HT1080 (cell line): ENCODE data around the gene MTMR11. TPM values are rescaled to one million over a fixed set of nuclear protein-coding genes. Genes with fewer than 3 reads are reported as not detected.
A peak's percentile ranks its signal among the peaks of the same experiment; 100 is the strongest.
"Not testable (repeated sequence)": the region's sequence is repeated elsewhere in the genome, so short reads cannot be mapped to it uniquely, and the experiment has no call there.

Source experiments
- DNase-seq: peaks from one replicate; pipeline ENCODE4 v3.0.0-alpha.2; 2015; ENCODE audit warnings: low read depth
- polyA plus RNA-seq, 2 experiments: library from polyadenylated mRNA; depleted of rRNA; stranded (reverse); fragments of >200 nt; gene quantifications; 2 replicates each; pipeline ENCODE4 v1.2.3, GENCODE V29; 2015
- total RNA-seq: library from RNA; depleted of rRNA; stranded (reverse); fragments of >200 nt; shearing (Covaris generic); gene quantifications from 2 replicates; pipeline ENCODE4 v1.2.3, GENCODE V29; 2014; rRNA removed

The MTMR11 gene, protein sequence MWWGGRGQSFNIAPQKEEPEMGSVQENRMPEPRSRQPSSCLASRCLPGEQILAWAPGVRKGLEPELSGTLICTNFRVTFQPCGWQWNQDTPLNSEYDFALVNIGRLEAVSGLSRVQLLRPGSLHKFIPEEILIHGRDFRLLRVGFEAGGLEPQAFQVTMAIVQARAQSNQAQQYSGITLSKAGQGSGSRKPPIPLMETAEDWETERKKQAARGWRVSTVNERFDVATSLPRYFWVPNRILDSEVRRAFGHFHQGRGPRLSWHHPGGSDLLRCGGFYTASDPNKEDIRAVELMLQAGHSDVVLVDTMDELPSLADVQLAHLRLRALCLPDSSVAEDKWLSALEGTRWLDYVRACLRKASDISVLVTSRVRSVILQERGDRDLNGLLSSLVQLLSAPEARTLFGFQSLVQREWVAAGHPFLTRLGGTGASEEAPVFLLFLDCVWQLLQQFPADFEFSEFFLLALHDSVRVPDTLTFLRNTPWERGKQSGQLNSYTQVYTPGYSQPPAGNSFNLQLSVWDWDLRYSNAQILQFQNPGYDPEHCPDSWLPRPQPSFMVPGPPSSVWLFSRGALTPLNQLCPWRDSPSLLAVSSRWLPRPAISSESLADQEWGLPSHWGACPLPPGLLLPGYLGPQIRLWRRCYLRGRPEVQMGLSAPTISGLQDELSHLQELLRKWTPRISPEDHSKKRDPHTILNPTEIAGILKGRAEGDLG
- 38.2 and 60.8 TPM in 2 replicates for total RNA-seq
- polyA plus RNA-seq (2015; cell fraction: cytosol; rRNA removed), result 90.4 and 91.1 TPM in 2 replicates
- polyA plus RNA-seq (2015; cell fraction: nucleus; rRNA removed), result 165 and 169 TPM in 2 replicates

DNA sequence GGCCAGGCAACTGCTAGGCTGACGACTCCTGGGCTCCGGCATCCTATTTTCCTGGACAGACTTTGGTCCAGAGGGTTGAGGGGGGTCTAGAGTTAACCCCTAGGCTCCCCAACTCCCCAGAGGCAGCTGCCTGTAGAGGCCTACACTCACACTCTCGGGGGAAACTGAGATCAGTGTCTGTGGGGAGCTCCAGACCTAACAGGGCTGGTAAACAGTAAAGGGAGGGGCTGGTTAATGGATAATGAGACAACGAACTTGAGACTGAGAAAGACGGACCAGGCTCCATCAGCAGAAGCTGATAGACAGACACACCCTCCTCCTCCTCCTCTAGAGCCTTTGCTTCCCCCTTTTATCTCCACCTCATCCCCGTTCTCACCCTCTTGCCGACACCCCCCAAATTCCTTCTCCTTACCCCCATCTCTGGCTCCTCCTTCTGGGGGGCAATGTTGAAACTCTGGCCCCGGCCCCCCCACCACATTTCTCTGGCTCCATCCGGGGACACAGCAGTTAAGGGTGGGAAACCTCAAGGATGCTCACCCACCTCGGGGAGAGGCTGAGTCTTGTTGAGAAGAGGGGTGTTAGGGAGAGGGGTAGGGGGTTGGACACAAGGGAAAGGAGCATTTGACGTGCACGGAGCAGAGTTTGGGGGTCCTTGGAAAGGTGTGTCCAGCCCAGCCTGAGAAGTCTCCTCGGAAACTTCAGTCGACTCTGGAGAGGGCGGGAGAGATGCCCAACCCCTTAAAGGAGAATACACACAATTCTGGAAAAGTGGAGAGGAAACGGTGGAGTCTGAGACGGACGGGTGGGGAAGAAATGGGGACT, at the start of gene MTMR11:
MTMR11 (minus strand) TSS at position 710 of the 822 bp plus-strand sequence; CDS start at position 478, 232 bp downstream.
- DNase-seq, result peak; percentile 31

- no peak for DNase-seq
Observed at GRCh38 chr1:149979972-149980540, 43.4 kb upstream of the MTMR11 start.

GRCh38 chr1:149979245-149979971, 42.7 kb upstream of the MTMR11 start:
- DNase-seq, result peak; percentile 43

DNA sequence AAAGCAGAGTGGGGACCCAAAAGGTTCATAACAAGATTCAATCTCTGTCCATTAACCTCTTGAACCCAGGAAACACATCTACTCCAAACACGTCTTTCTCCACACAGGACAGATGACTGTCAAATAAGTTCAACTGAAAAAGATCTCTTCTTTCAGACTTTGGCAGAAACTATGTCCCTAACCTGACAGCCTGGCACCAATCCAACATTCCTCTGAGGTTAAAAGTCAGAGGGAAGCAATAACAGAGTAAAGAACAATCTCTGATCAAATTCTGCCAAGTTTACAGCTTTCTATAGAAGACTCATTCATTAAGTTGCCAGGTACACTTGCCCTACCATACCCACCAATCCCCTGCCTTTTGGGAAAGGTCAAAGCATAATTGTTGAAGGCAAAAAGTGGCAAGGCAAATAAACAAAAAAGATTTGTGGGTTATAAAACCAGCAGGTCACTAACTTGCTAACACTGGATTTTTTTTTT, 41.9 kb upstream of the MTMR11 start:
- peak; percentile 32 for DNase-seq

GRCh38 chr1:149977345-149977744, 40.7 kb upstream of the MTMR11 start:
- DNase-seq, result no peak

DNA sequence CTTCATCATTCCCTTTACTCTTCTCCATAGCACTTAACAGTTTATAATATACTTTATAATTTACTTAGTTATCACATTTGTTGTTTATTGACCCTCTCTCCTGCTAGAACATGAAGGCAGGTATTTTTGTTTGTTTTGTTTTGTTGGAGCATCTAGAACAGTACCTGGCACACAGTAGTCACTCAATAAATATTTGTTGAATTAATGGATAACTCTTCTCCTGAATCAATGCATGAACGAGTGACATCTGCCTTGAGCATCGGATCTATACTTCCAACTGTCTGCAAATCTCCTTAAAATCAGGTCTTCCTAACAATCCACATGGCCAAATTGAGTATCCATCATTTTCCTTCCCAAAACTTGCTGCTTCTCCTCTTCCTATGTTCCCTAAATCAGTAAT, 35.9 kb upstream of the MTMR11 start:
- no peak for DNase-seq

GRCh38 chr1:149967646-149968045, 31.0 kb upstream of the MTMR11 start:
- DNase-seq, result no peak

DNA sequence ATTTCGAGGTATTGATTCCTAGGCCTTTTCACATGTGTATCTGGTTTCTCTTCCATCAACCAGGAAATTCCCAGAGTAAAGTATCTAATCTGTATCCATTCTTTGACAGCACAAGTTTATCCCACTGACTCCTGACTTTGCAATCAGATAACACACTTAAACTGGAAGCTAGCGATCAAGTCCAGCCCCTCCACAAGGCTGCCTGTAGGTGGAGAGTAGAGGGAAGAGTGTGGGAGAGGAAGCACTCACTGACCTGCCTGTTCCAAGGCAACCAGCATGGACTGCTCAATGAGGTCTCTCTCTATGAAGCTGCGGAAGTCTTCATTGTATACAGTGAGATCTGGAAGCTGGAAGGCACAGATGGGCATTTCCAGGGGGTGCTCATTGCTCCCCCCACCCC, 30.4 kb upstream of the MTMR11 start:
- no peak for DNase-seq

DNA sequence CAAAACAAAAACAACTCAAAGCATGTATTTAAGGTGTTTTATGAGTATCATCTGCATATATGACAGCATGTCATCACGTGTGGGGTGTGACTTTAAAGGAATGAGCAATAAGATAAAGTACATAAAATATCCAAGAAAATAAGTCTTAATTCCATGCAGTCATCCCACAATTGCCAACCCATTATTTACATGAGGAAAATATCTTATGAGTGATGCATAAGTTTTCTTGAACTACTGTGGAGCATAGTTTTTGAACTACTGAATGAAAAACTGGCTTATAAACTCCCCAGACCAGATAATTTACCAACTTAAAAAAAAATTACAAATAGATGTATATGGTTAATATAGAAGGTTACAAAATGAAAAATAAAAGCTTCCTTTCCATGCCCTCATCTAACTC, 29.7 kb upstream of the MTMR11 start:
- no peak for DNase-seq

DNA sequence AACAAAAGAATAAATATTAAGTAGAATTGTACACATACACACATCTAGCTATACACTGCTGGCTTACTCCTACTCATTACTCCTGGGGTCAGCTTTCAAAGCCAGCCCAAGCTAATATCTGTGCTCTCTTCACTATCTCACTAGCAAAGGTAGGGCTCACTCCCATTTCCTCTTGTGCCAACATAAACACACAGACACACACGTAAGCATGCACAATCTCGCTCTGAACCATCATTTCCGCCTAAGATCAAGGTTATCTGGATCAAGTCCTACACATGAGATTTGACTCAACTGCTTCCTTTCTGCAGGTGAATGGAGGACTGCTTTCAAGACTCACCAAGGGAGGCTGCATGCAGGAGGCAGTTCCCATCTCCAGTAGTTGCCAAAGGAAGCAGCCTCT, 28.8 kb upstream of the MTMR11 start:
- no peak for DNase-seq

GRCh38 chr1:149963358-149963757, 26.7 kb upstream of the MTMR11 start:
- no peak for DNase-seq

- no peak for DNase-seq
Observed at GRCh38 chr1:149962736-149963135, 26.1 kb upstream of the MTMR11 start.

DNA sequence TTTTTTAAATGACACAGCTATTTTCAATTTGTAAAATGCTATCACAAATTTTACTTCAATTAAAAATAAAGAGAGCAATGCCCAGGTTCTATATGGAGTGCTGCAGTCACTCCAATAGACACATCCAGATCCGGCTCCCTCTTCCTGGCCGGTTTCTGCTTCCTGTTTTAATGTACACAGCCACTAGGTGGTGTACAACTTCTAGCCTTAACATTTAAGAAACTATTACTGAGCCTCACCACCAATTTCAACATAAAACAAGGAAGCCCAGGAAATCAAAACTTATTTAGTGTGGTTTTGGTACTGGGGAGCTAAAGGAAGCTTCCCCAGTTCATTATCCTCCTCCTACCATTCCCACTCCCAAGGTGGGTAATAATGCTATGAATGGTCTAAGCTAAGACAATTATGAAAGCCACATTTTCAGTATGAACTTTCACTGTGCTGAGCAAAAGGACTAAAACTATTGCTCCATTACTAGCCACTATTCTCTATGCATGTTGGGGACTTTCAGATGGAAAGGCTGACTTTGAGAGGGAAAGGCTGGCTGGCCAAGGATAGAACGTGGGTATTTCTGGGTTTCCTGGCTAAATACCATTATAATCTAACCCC, 25.5 kb upstream of the MTMR11 start:
- peak; percentile 80 for DNase-seq

DNA sequence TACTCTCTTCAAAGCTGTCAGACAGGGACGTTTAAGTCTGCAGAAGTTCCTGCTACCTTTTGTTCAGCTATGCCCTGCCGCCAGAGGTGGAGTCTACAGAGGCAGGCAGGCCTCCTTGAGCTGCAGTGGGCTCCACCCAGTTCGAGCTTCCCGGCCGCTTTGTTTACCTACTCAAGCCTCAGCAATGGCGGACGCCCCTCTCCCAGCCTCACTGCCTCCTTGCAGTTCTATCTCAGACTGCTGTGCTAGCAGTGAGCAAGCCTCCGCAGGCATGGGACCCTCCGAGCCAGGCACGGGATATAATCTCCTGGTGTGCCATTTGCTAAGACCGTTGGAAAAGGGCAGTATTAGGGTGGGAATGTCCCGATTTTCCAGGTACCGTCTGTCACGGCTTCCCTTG, 20.9 kb upstream of the MTMR11 start:
- DNase-seq, result not testable (repeated sequence)

DNA sequence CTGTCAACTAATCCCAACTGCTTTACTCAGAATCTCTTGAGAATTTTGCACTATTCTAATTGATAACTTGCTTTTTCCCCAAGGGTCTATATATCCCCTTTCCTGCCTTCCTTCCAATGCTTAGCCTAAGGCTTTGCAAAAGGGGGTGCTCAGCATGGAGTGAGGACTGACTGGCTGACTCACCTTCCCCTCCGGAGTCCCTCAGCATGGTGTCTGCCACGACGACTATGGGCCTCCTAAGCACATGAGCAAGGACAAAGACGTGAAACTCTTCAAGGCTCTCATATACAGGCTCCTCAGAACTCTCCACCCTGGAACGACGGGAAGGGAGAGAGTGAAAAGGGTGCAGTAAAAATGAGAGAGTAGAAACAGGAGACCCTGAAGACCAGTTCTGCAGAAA, 13.2 kb upstream of the MTMR11 start:
- no peak for DNase-seq

DNA sequence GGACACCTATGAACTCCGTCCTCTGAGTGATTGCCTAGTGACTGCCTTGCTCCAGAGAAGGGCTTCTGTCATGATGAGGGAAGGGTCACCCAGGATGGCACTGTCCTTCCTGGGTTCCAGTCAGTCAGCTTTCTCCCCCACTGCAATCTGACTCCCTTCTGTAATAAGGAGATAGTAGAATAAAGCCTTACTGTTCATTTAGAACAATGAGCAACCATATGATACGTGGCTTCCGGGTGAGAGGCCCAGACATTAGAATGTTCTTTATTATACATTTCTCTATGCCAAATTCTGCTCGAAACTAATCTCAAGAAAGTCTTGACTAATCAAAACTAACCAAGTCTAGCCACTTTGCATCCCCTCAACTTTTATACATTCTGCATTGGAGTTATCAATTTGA, 8.5 kb upstream of the MTMR11 start:
- no peak for DNase-seq

DNA sequence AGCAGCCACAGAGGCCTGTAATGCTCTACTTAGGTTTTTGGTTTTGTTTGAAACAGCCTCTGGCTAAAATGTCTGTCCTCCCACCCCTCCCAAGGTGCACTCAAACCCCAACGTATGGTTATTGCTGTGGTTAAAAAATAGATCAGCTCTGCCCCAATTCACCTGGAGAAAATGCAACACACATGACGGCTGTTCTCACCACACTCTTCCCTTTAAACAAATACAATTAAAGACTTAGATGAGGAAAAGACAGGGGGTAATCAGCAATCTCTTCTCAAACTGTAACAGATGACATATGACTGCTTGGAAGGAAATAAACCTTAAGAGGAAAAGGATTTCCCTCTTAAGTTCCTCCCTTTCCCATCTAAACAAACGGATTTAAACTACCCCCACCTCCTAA, 6.2 kb upstream of the MTMR11 start:
- DNase-seq, result no peak

DNA sequence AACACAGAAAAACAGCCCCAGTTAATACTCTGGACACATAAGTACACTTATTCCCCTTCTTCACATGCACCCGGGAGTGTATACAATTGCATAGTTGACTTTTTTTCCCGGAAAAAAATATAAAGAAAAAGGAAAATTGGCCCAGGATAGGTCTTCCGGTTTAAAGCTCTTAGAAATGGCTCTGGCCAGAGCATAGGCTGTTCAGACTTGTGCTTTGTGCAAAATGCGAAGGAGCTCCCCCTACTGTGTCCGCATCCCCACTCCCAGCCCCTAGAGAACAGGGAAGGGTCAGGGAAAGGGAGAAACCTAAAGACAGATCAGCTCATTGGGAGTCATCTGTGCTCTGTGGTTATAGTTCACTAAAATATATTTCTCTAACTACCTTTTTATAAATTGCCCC, 5.5 kb upstream of the MTMR11 start:
- no peak for DNase-seq

- DNase-seq, result no peak
Observed at GRCh38 chr1:149940427-149940826, 3.7 kb upstream of the MTMR11 start.

GRCh38 chr1:149938668-149939003, 2.0 kb upstream of the MTMR11 start:
- DNase-seq, result not testable (repeated sequence)
